IMR-90 (cell line): Measurements from ENCODE around the gene DPEP1. TPM values are rescaled to one million over a fixed set of nuclear protein-coding genes. Genes with fewer than 3 reads are reported as not detected.

ENCODE experiments used
- ATAC-seq: fragments of 200-7000 bp; cut with Tn5 transposase; 2 replicates; pipeline ENCODE4 v1.9.1; 2020; ENCODE audit warnings: low read depth, mild to moderate bottlenecking, moderate library complexity
- BruUV-seq: library from RNA; stranded (reverse); fragments of 400-500 nt; replicated peaks from 2 replicates; lab custom pipeline; 2021; lab: Mats Ljungman, UMichigan
- CTCF ChIA-PET: fragments of 300-600 bp; formaldehyde crosslinking; extraction: SDS; loops from one replicate; lab custom pipeline; 2021; ENCODE audit warnings: antibody characterized with exemption; lab: Yijun Ruan, JAX
- POLR2A ChIA-PET: fragments of 300-600 bp; sonication (Branson Sonifier 250); formaldehyde crosslinking; loops from one replicate; lab custom pipeline; 2022; ENCODE audit warnings: antibody characterized with exemption; ENCODE audit not compliant: unreplicated experiment; lab: Charles Lee
- DNase-seq: peaks from one replicate; pipeline ENCODE4 v3.0.0; 2013
- H2AFZ ChIP-seq: replicated peaks from 2 replicates; pipeline ENCODE3; 2013; ENCODE audit warnings: low read length, mild to moderate bottlenecking; ENCODE audit not compliant: poor library complexity
- H2AK5ac ChIP-seq: 2 replicates; pipeline ENCODE4 v1.6.1; 2013; ENCODE audit warnings: low read depth, low read length, inconsistent platforms
- H2AK9ac ChIP-seq: replicated peaks from 2 replicates; pipeline ENCODE3; 2013; ENCODE audit warnings: mild to moderate bottlenecking, low read depth, low read length, moderate library complexity; ENCODE audit not compliant: poor library complexity
- H2BK120ac ChIP-seq: 2 replicates; pipeline ENCODE4 v1.6.1; 2013; ENCODE audit warnings: low read depth, low read length, inconsistent platforms
- H2BK15ac ChIP-seq: 3 replicates; pipeline ENCODE4 v1.6.1; 2013; ENCODE audit warnings: low read depth, low read length, inconsistent platforms
- H2BK20ac ChIP-seq: 2 replicates; pipeline ENCODE4 v1.6.1; 2013; ENCODE audit warnings: low read depth, mild to moderate bottlenecking, inconsistent platforms, low read length, moderate library complexity
- H2BK5ac ChIP-seq: 2 replicates; pipeline ENCODE4 v1.6.1; 2013; ENCODE audit warnings: mild to moderate bottlenecking, low read depth, low read length, inconsistent platforms; ENCODE audit not compliant: poor library complexity, severe bottlenecking
- H3K14ac ChIP-seq: replicated peaks from 2 replicates; pipeline ENCODE4 v1.6.1; 2013; ENCODE audit warnings: low read depth, low read length, inconsistent platforms
- H3K18ac ChIP-seq: 2 replicates; pipeline ENCODE4 v1.6.1; 2013; ENCODE audit warnings: low read depth, low read length, control low read depth
- H3K23ac ChIP-seq: 2 replicates; pipeline ENCODE4 v1.6.1; 2013; ENCODE audit warnings: low read depth, low read length, inconsistent platforms
- H3K27ac ChIP-seq: 2 replicates; pipeline ENCODE4 v1.5.1; 2013; ENCODE audit warnings: mild to moderate bottlenecking, control low read depth, low read length; ENCODE audit not compliant: insufficient read depth
- H3K27me3 ChIP-seq: 2 replicates; pipeline ENCODE4 v1.6.1; 2013; ENCODE audit warnings: low read length; ENCODE audit not compliant: control insufficient read depth, insufficient read depth
- H3K36me3 ChIP-seq: 2 replicates; pipeline ENCODE4 v1.6.1; 2013; ENCODE audit warnings: low read length, mixed read lengths; ENCODE audit not compliant: control insufficient read depth, insufficient read depth
- H3K4ac ChIP-seq: 2 replicates; pipeline ENCODE4 v1.6.1; 2013; ENCODE audit warnings: low read depth, low read length, inconsistent platforms
- H3K4me1 ChIP-seq: 2 replicates; pipeline ENCODE4 v1.6.1; 2013; ENCODE audit warnings: low read length, mixed read lengths; ENCODE audit not compliant: control insufficient read depth, insufficient read depth
- H3K4me2 ChIP-seq: 2 replicates; pipeline ENCODE4 v1.6.1; 2013; ENCODE audit warnings: low read depth, mild to moderate bottlenecking, control low read depth, low read length, moderate library complexity
- H3K4me3 ChIP-seq: 2 replicates; pipeline ENCODE4 v1.5.1; 2013; ENCODE audit warnings: low read depth, mild to moderate bottlenecking, control low read depth, low read length, moderate library complexity; ENCODE audit not compliant: insufficient read depth
- H3K56ac ChIP-seq: 2 replicates; pipeline ENCODE4 v1.6.1; 2013; ENCODE audit warnings: low read length, inconsistent platforms; ENCODE audit not compliant: insufficient read depth; ENCODE audit errors: extremely low read depth
- H3K79me1 ChIP-seq, 2 experiments: 2 replicates each; pipeline ENCODE4 v1.6.1; 2013; ENCODE audit warnings: low read length in 2 of 2, inconsistent platforms in 1 of 2, low read depth in 1 of 2
- H3K9ac ChIP-seq: 2 replicates; pipeline ENCODE4 v1.6.1; 2013; ENCODE audit warnings: low read depth, low read length, control low read depth
- H3K9me1 ChIP-seq: 2 replicates; pipeline ENCODE4 v1.6.1; 2013; ENCODE audit warnings: low read length, inconsistent platforms; ENCODE audit not compliant: insufficient read depth
- H3K9me3 ChIP-seq: 2 replicates; pipeline ENCODE4 v1.6.1; 2013; ENCODE audit warnings: low read length; ENCODE audit not compliant: control insufficient read depth, insufficient read depth
- H4K20me1 ChIP-seq: 2 replicates; pipeline ENCODE4 v1.6.1; 2013; ENCODE audit warnings: low read length, inconsistent platforms; ENCODE audit not compliant: insufficient read depth
- H4K5ac ChIP-seq: 2 replicates; pipeline ENCODE4 v1.6.1; 2013; ENCODE audit warnings: mild to moderate bottlenecking, low read depth, low read length, control low read depth
- H4K8ac ChIP-seq, 2 experiments: 2 replicates each; pipeline ENCODE4 v1.6.1; 2013; ENCODE audit warnings: low read depth in 2 of 2, low read length in 2 of 2, control low read depth in 1 of 2, inconsistent platforms in 1 of 2
- H4K91ac ChIP-seq: 2 replicates; pipeline ENCODE4 v1.6.1; 2013; ENCODE audit warnings: low read depth, low read length, inconsistent platforms; ENCODE audit not compliant: insufficient read depth
- BHLHE40 ChIP-seq: fragments of 150-350 bp; IDR thresholded peaks from 2 replicates; pipeline ENCODE4 v1.6.1; 2016; ENCODE audit warnings: mild to moderate bottlenecking, low read depth, low read length
- CEBPB ChIP-seq: IDR thresholded peaks from 2 replicates; pipeline ENCODE4 v1.6.1; 2012; ENCODE audit warnings: low read depth, low read length, improper control_type of control experiment
- CHD1 ChIP-seq: IDR thresholded peaks from 2 replicates; pipeline ENCODE4 v1.6.1; 2012; ENCODE audit warnings: low read depth, low read length, improper control_type of control experiment
- FOS ChIP-seq: fragments of 150-350 bp; IDR thresholded peaks from 2 replicates; pipeline ENCODE4 v1.6.1; 2016; ENCODE audit warnings: low read depth, low read length
- MXI1 ChIP-seq: IDR thresholded peaks from 2 replicates; pipeline ENCODE4 v1.6.1; 2012; ENCODE audit warnings: low read depth, mild to moderate bottlenecking, low read length, moderate library complexity, borderline replicate concordance
- NFE2L2 ChIP-seq: fragments of 150-350 bp; IDR thresholded peaks from 2 replicates; pipeline ENCODE4 v1.6.1; 2016; ENCODE audit warnings: low read depth, mild to moderate bottlenecking, low read length
- POLR2A ChIP-seq: IDR thresholded peaks from 2 replicates; pipeline ENCODE4 v1.6.1; 2012; ENCODE audit warnings: mild to moderate bottlenecking, low read depth, low read length
- USF2 ChIP-seq: fragments of 150-350 bp; IDR thresholded peaks from 2 replicates; pipeline ENCODE4 v1.6.1; 2017; ENCODE audit warnings: mild to moderate bottlenecking, antibody characterized with exemption, low read length, low read depth
- WGBS, 2 experiments: methylation state at CpG; one replicate each; pipeline versions ENCODE4 v1.1.5 to v1.1.7; 2013; ENCODE audit warnings: missing lambda C conversion rate in 2 of 2; ENCODE audit not compliant: insufficient read length in 1 of 2; ENCODE audit errors: extremely low coverage in 2 of 2; 5-methylcytosine and 5-hydroxymethylcytosine counted together
- dilution Hi-C: fragments of 300-500 bp; cut with HindIII; formaldehyde crosslinking; loops from one replicate; pipeline ENCODE4 v1.14.3; 2018; ENCODE audit warnings: low sequenced_read_pairs; ENCODE audit not compliant: unreplicated experiment
- in situ Hi-C: fragments of 300-500 bp; cut with MboI; formaldehyde crosslinking; loops from 3 replicates; pipeline ENCODE4 v1.14.3; 2019; ENCODE audit warnings: low sequenced_read_pairs, inconsistent platforms, mixed read lengths
- intact Hi-C: fragments of 100-400 bp; cut with micrococcal nuclease; formaldehyde crosslinking; loops from 2 replicates; pipeline ENCODE4 v1.10.0; 2022
- polyA plus RNA-seq, 3 experiments: library from polyadenylated mRNA; depleted of rRNA; stranded (reverse); fragments of >200 nt; gene quantifications; 2 replicates each; pipeline ENCODE4 v1.2.3, GENCODE V29; 2012; ENCODE audit warnings: low replicate concordance in 1 of 3
- total RNA-seq: library from RNA; depleted of rRNA; stranded (reverse); fragments of >200 nt; gene quantifications from 2 replicates; pipeline ENCODE4 v1.2.3, GENCODE V29; 2012
- TF ChIP-seq, protein P1 (sequence below): fragments of 150-350 bp; IDR thresholded peaks from 2 replicates; pipeline ENCODE4 v1.6.1; 2016; ENCODE audit warnings: low read depth, mild to moderate bottlenecking, low read length, moderate library complexity, borderline replicate concordance

Gene DPEP1
- total and polyA plus RNA-seq, 2 of the 4 experiments (the other 2 are of a cell fraction): not detected

- H3K4me3 ChIP-seq: no peak overlapping the region
- H3K79me1 ChIP-seq: no peaks in the 10 kb centered on the region
- no TSS peak for BruUV-seq
- H3K18ac ChIP-seq: no peak overlapping the region
- H2AK5ac ChIP-seq: no peak overlapping the region
- H2AFZ ChIP-seq: no peak overlapping the region
- H3K9me3 ChIP-seq: no peaks in the 10 kb centered on the region
- no peak overlapping the region for H3K9ac ChIP-seq
- H2AK9ac ChIP-seq: peak overlapping the region; percentile 23
- H3K4ac ChIP-seq: no peak overlapping the region
- no peak overlapping the region for H3K23ac ChIP-seq
- H2BK120ac ChIP-seq: no peak overlapping the region
- TF ChIP-seq NFE2L2: no peak
- no peak for TF ChIP-seq CEBPB
- TF ChIP-seq, protein P1, sequence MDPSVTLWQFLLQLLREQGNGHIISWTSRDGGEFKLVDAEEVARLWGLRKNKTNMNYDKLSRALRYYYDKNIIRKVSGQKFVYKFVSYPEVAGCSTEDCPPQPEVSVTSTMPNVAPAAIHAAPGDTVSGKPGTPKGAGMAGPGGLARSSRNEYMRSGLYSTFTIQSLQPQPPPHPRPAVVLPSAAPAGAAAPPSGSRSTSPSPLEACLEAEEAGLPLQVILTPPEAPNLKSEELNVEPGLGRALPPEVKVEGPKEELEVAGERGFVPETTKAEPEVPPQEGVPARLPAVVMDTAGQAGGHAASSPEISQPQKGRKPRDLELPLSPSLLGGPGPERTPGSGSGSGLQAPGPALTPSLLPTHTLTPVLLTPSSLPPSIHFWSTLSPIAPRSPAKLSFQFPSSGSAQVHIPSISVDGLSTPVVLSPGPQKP: no peak
- TF ChIP-seq USF2: no peak
- no peak for TF ChIP-seq BHLHE40
- TF ChIP-seq CHD1: no peak
- no peak for TF ChIP-seq POLR2A
- TF ChIP-seq FOS: no peak
- no peak for TF ChIP-seq MXI1
- H3K4me2 ChIP-seq: no peak overlapping the region
- no peaks in the 10 kb centered on the region for H3K36me3 ChIP-seq
- H2BK20ac ChIP-seq: no peak overlapping the region
- ChIA-PET CTCF (no interaction called here), POLR2A (no interaction called here)
- DNase-seq (no peak), ATAC-seq (no peak; the same call in none of the 2 replicates)
- H2BK15ac ChIP-seq: no peak overlapping the region
- intact Hi-C loops: no loop called here
- WGBS, 2 experiments: 79% methylated on average over 9 of the region's 16 CpGs; no CpG with 5 or more reads in 1 of the 2 experiments
- dilution Hi-C loops: no loop called here
- no peak overlapping the region for H4K8ac ChIP-seq
- H3K27ac ChIP-seq: no peak overlapping the region
- H3K4me1 ChIP-seq: peaks cover 2% of the 10 kb centered on the region; the same call in 1 of the 2 replicates
- H4K91ac ChIP-seq: no peak overlapping the region
- H4K20me1 ChIP-seq: no peaks in the 10 kb centered on the region
- in situ Hi-C loops: no loop called here
- no peaks in the 10 kb centered on the region for H3K9me1 ChIP-seq
- H3K14ac ChIP-seq: no peak overlapping the region
- no peak overlapping the region for H4K5ac ChIP-seq
- peaks cover 38% of the 10 kb centered on the region for H3K27me3 ChIP-seq
- H2BK5ac ChIP-seq: no peak overlapping the region
- H3K56ac ChIP-seq: no peak overlapping the region
Measured at GRCh38 chr16:89620406-89620841, 7.0 kb downstream of the DPEP1 start.
